ENCODE results near the gene SERPINB13.
A peak's percentile ranks its signal among the peaks of the same experiment; 100 is the strongest.

SERPINB13 gene, protein sequence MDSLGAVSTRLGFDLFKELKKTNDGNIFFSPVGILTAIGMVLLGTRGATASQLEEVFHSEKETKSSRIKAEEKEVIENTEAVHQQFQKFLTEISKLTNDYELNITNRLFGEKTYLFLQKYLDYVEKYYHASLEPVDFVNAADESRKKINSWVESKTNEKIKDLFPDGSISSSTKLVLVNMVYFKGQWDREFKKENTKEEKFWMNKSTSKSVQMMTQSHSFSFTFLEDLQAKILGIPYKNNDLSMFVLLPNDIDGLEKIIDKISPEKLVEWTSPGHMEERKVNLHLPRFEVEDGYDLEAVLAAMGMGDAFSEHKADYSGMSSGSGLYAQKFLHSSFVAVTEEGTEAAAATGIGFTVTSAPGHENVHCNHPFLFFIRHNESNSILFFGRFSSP

DNA sequence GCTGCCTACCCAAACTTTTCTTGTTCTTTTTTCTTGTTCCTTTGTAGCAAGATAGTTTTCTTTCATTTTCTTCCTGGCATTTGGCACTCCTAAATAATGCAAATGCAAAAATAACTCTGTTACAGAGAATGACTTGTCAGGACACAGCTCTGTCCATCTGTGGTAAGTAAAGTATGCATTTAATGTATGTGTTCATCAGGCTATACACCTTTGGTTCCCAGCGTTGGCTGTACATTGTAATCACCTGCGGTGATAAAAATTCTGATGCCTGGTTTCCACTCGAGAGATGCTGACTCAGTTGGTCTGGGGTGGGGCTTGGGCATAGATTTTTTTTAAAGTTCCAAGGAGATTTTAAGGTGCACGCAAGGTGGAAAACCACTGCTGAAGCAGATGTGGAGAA is at the start of gene SERPINB13:
Gene SERPINB13 (plus strand): TSS at position 378 of the 400 bp plus-strand sequence. CDS start 1,325 bp downstream, outside the sequence.
- DNase-seq = no peak

DNA sequence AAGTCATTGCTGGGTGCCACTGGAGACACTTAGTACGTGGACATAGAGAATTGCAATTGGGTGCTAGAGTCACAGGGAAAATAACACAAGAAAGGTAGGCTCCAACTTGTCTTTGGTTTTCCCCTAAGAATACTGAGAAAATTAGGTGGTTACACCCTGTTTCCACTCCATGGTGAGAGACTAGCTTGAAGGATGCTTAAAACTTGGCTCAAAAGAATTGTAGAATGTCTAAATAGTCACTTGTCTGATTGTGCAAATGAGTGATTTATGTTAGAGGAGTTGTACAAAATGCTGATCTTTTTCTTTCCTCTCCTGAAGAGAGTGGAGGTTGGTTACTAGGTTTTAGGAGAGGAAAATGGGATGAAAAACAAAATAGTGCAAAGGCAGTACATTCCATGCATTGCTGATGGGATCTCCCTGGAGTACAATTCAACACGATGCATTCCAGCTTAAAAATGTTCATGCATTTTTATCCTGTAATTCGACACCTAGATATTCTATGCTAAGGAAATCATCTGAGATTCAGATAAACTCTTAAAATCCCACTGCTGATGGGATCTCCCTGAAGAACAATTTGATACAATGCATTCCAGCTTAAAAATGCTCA is 47.1 kb upstream of the SERPINB13 start:
- no peak for DNase-seq

GRCh38 chr18:63542069-63542468 is 45.1 kb upstream of the SERPINB13 start, which contains the start of gene SERPINB12:
Gene SERPINB12 (plus strand): TSS chr18:63542369. CDS start chr18:63556160, 13,791 bp downstream.
- no peak for DNase-seq

DNA sequence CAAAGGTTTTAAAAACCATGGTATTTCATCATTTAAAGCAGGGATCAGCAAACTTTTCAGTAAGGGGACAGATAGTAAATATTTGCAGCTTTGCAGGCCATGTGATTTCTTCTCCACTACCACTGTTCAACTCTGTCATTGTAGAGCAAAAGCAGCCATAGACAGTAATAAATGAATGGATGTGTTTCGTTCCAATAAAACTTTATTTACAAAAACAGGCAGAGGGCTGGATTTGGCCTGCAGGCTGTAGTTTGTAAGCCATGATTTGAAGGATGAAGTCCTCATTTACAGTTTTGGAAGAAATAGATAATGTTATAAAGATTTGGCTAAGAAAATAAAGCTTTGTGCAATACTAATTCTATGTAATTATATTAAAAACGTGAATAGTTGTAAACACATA is 43.1 kb upstream of the SERPINB13 start:
- no peak for DNase-seq

- no peak for DNase-seq
Observed at GRCh38 chr18:63545000-63545399, 42.1 kb upstream of the SERPINB13 start.

GRCh38 chr18:63550068-63550467 is 37.1 kb upstream of the SERPINB13 start:
- DNase-seq = no peak

GRCh38 chr18:63551769-63552168 is 35.4 kb upstream of the SERPINB13 start:
- no peak for DNase-seq

GRCh38 chr18:63552581-63552980 is 34.6 kb upstream of the SERPINB13 start:
- DNase-seq = no peak

DNA sequence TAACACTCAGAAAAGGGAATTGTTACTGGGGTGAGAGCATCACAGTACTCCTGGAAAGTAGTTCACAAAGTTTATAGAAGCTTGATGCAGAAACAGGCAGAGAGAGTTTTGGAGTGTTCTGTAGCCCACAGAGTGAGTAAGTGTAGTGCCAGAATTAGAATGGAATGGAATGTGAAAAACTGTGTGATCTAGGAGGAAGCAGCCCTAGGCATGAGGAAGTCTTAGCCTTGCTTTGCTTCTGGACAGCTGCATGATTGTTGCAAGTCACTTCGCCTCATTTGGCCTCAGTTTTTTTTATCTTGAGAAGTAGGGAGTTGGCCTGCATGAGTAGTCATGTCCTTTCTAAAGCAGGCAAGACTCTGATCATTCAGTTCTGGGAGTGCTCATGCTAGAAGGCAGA is 34.1 kb upstream of the SERPINB13 start:
- no peak for DNase-seq

DNA sequence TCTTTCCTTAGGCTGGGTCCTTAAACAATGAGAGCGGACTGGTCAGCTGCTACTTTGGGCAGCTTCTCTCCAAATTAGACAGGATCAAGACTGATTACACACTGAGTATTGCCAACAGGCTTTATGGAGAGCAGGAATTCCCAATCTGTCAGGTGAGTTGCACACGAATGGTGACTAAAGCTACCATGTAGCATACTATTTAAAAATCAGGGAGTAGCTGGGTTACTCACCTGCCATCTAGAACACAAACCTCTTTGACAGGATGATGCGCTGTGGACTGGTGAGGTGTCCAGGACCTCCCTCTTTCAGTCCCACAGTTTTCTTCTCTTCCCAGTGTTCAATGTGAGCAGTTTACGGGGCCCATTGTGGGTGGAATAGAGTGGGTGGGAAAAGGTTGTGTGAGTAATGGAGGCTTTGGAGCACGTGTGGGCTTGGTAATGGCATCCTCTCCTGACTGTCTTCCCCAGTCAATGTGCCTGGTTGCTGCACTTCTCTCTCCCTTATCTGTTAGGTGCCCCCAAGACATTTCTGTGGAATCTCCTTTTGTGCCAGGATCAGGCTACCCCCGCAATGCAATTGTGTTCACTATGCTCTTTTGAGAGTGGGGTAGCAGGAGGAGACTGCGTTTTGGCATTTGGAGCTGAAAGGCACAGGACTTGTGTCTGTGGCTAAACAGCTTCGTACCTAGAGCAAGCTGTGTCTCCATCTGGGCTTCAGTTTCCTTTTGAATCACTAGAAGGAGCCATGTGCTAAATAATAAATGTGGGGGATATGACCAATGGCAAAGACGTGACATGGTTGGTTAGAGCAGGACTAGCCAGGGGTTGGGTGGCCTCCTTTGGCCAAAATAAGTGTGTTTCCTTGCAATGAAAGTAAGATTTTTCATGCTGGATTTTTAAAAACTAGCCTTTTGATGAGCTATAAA is 27.3 kb upstream of the SERPINB13 start:
- no peak for DNase-seq

- DNase-seq = no peak
Observed at GRCh38 chr18:63562284-63562683, 24.9 kb upstream of the SERPINB13 start.

DNA sequence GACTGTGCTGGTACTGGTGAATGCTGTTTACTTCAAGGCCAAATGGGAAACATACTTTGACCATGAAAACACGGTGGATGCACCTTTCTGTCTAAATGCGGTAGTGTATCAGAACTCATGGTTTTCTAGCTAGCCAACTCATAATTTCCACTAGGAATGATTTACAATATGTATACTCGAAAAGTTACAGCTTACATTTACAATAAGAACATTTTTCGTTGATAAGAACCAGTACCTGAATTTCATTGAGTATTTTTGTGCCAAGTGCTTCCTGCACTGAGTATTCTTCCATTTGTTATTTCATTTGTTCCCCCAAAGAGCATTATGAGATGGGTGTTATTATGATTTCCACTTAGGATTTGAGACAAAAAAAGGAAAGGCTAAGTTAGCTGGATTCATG is 23.1 kb upstream of the SERPINB13 start:
- no peak for DNase-seq

DNA sequence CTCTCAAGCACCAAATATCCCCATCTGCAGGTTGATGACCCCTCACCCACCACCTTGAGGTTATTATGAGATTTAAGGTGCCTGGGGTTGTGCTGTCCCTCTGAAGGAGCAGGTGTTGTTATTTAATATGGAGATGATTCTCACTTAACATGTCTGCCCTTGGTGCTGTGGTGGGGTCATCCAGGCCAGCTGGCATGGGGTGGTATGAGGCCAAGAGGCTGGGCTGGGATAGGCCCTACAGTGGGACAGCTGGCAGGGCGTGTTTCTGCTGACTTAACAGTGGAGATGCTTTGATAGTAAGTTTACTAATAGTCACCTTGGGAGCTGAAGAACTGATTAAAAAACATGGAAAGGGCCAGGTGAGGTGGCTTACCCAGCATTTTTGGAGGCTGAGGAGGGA is 22.6 kb upstream of the SERPINB13 start:
- no peak for DNase-seq

DNA sequence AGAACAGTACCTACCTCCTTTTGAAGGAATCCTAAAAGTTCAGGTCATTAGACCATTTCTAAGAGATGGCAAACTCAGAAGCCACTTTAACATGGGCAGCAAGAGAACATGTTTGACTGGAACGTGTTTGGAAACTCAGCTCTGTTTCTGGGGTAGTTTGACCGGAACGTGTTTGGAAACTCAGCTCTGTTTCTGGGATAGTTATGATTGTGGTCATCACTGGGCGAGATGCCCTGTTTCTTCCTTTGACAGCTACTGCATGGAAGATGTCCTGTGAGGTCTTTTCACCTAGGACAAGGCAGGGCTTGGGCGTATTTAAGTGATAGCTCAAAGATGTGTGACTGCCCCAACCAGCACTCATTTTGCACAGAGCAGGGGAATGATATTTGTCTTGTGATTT is 19.9 kb upstream of the SERPINB13 start:
- no peak for DNase-seq

GRCh38 chr18:63567825-63568224 is 19.3 kb upstream of the SERPINB13 start:
- no peak for DNase-seq

GRCh38 chr18:63570721-63571120 is 16.4 kb upstream of the SERPINB13 start:
- DNase-seq = no peak

- no peak for DNase-seq
Observed at GRCh38 chr18:63575681-63576080, 11.5 kb upstream of the SERPINB13 start.

GRCh38 chr18:63578357-63578958 is 8.7 kb upstream of the SERPINB13 start:
- peak; percentile 0 for DNase-seq

DNA sequence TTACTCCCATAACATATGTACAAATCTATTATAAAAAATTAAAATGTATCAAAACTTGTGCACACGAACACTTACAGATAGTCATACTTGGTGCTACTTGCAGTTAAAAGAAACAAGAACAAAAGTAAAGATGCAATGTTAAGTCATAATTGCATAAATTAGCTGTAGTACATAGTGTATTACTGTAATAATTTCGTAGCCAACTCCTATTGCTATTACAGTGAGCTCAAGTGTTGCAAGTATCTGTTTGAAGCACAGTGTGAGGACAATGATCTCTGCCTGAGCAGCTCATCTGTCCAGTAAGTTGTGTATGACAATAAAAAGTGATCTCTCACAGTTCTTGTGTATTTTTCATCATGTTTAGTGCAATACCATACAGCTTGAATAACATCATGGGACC is 7.5 kb upstream of the SERPINB13 start:
- no peak for DNase-seq

- DNase-seq = no peak
Observed at GRCh38 chr18:63585988-63586387, 1.2 kb upstream of the SERPINB13 start.

DNA sequence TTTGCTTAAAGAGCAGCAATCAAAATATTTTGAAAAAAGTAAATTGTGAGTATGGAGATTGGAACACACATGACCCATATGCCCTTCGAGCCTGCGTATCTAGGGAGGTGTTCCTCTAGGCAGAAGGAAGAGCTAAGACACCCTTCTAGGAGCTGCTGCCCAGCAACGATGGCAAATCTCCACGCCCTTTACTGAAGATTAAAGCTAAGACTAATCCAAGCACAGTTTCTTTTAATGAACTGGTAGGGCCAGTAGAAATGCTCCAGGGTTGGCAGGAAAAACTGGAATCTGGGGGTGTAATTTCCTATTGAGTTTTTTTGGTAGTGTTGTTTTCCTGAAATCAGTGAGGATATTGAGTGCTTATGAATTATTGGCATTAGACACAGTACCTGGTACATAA is 712 bp upstream of the SERPINB13 start:
- no peak for DNase-seq

DNA sequence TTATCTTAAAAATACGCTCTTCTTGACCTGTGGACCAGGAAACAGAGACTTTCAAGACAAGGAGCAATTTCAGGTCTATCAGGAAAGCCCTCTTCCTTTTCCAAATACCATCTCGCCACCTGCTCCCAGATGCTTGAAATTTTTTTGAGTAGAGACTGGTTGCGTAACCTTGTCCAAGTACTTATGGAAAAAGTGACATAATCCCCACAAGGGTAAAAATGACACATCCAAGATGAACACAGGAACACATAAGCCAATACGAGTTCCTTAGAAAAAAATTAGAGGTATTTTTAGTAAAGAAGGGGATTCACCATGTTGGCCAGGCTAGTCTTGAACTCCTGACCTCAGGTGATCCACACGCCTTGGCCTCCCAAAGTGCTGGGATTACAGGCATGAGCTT is 1.8 kb downstream of the SERPINB13 start:
- DNase-seq = no peak

- no peak for DNase-seq
Observed at GRCh38 chr18:63590373-63590772, 3.2 kb downstream of the SERPINB13 start.

Measured in NCI-H1436 (cell line).